GM12878 (cell line): Measurements from ENCODE around the gene DIDO1. TPM values are rescaled to one million over a fixed set of nuclear protein-coding genes. Genes with fewer than 3 reads are reported as not detected.

ENCODE experiments used
- ASH2L ChIP-seq: fragments of 300-600, 200-600 bp; sonication (generic); IDR thresholded peaks from 2 replicates; pipeline ENCODE4 v1.6.1; 2017; ENCODE audit warnings: low read depth, mild to moderate bottlenecking, borderline replicate concordance
- BCL11A ChIP-seq: IDR thresholded peaks from 2 replicates; pipeline ENCODE4 v1.6.1; 2011; ENCODE audit warnings: low read depth, low read length
- BHLHE40 ChIP-seq, 2 experiments: fragments of 450-650 bp in 1 of 2; IDR thresholded peaks; 2 replicates each; pipeline ENCODE4 v1.6.1; 2011 to 2017; ENCODE audit warnings: low read depth in 2 of 2, borderline replicate concordance in 1 of 2, improper control_type of control experiment in 1 of 2, low read length in 1 of 2, mild to moderate bottlenecking in 1 of 2
- BMI1 ChIP-seq: fragments of 450-650 bp; IDR thresholded peaks from 2 replicates; pipeline ENCODE4 v1.6.1; 2016; ENCODE audit warnings: mild to moderate bottlenecking, moderate library complexity, borderline replicate concordance
- CHD2 ChIP-seq: IDR thresholded peaks from 2 replicates; pipeline ENCODE4 v1.6.1; 2011; ENCODE audit warnings: low read depth, low read length, improper control_type of control experiment, borderline replicate concordance
- CTCF ChIP-seq, 3 experiments: IDR thresholded peaks in 2 of 3; conservative IDR thresholded peaks in 1 of 3; 2 replicates each; pipeline ENCODE4 v1.5.1; 2011; ENCODE audit warnings: low read depth in 3 of 3, low read length in 3 of 3, mild to moderate bottlenecking in 3 of 3, control low read depth in 2 of 3, moderate library complexity in 2 of 3, inconsistent platforms in 1 of 3, mixed read lengths in 1 of 3; ENCODE audit not compliant: control insufficient read depth in 2 of 3, insufficient read depth in 1 of 3; ENCODE audit errors: extremely low read depth in 1 of 3
- DPF2 ChIP-seq: fragments of 450-650 bp; IDR thresholded peaks from 2 replicates; pipeline ENCODE4 v1.6.1; 2017; ENCODE audit warnings: mild to moderate bottlenecking
- E4F1 ChIP-seq: fragments of 450-650 bp; IDR thresholded peaks from 2 replicates; pipeline ENCODE4 v1.6.1; 2018; ENCODE audit warnings: borderline replicate concordance, mild to moderate bottlenecking; ENCODE audit not compliant: partially characterized antibody
- ETV6 ChIP-seq, 2 experiments: fragments of 450-650 bp in 1 of 2; IDR thresholded peaks in 1 of 2; conservative IDR thresholded peaks in 1 of 2; 2 replicates each; pipeline ENCODE4 v1.6.1; 2014; ENCODE audit warnings: antibody characterized with exemption in 1 of 2, borderline replicate concordance in 1 of 2, low read depth in 1 of 2, mild to moderate bottlenecking in 1 of 2, moderate library complexity in 1 of 2
- FOS ChIP-seq: IDR thresholded peaks from 3 replicates; pipeline ENCODE4 v1.6.1; 2011; ENCODE audit warnings: borderline replicate concordance; ENCODE audit not compliant: insufficient read length; ENCODE audit errors: extremely low read depth
- HSF1 ChIP-seq: fragments of 150-350 bp; IDR thresholded peaks from 2 replicates; pipeline ENCODE4 v1.6.1; 2014; ENCODE audit warnings: mild to moderate bottlenecking, low read depth, low read length
- KAT2A ChIP-seq: conservative IDR thresholded peaks from 2 replicates; pipeline ENCODE4 v1.6.1; 2011; ENCODE audit warnings: low read depth, low read length; ENCODE audit not compliant: control insufficient read depth
- MTA2 ChIP-seq: fragments of 450-650 bp; IDR thresholded peaks from 2 replicates; pipeline ENCODE4 v1.6.1; 2016; ENCODE audit warnings: low read depth, mild to moderate bottlenecking, moderate library complexity
- MTA3 ChIP-seq: IDR thresholded peaks from 2 replicates; pipeline ENCODE4 v1.6.1; 2012; ENCODE audit warnings: low read length, inconsistent platforms, borderline replicate concordance
- NFYB ChIP-seq: IDR thresholded peaks from 2 replicates; pipeline ENCODE4 v1.6.1; 2011; ENCODE audit warnings: low read depth, mild to moderate bottlenecking, low read length, improper control_type of control experiment, moderate library complexity; ENCODE audit not compliant: insufficient read depth
- RELA ChIP-seq: fragments of 450-650 bp; IDR thresholded peaks from 2 replicates; pipeline ENCODE4 v1.8.0; 2014; ENCODE audit warnings: borderline replicate concordance; ENCODE audit not compliant: partially characterized antibody
- RUNX3 ChIP-seq: IDR thresholded peaks from 2 replicates; pipeline ENCODE4 v1.6.1; 2012; ENCODE audit warnings: low read length, inconsistent platforms
- SRF ChIP-seq, 2 experiments: IDR thresholded peaks; 2 replicates each; pipeline ENCODE4 v1.6.1; 2011; ENCODE audit warnings: low read depth in 2 of 2, low read length in 2 of 2, mild to moderate bottlenecking in 1 of 2, moderate library complexity in 1 of 2
- TAF1 ChIP-seq: IDR thresholded peaks from 2 replicates; pipeline ENCODE4 v1.6.1; 2011; ENCODE audit warnings: mild to moderate bottlenecking, low read depth, low read length, borderline replicate concordance
- USF1 ChIP-seq: IDR thresholded peaks from 2 replicates; pipeline ENCODE4 v1.6.1; 2011; ENCODE audit warnings: borderline replicate concordance, low read depth, mild to moderate bottlenecking, moderate library complexity, mixed read lengths, low read length; ENCODE audit not compliant: insufficient read depth; ENCODE audit errors: extremely low read length
- ZNF274 ChIP-seq: IDR thresholded peaks from one replicate; pipeline ENCODE4 v1.8.0; 2011; ENCODE audit not compliant: insufficient read length, insufficient read depth
- ZSCAN29 ChIP-seq: fragments of 450-650 bp; IDR thresholded peaks from 2 replicates; pipeline ENCODE4 v1.6.1; 2017; ENCODE audit warnings: mild to moderate bottlenecking, moderate library complexity
- polyA plus RNA-seq, 11 experiments: library from polyadenylated mRNA; depleted of rRNA in 4 of 11; unstranded in 6 of 11; stranded (reverse) in 5 of 11; fragments of >200 nt; fragmentation: Nextera tagmentation in 4 of 11; fragmentation: Illumina TruSeq in 1 of 11; extraction: Ambion mirVana in 4 of 11; extraction: Trizol in 1 of 11; gene quantifications; 1 replicate in 1 of 11; 2 replicates in 10 of 11; pipeline versions ENCODE4 v1.2.1 to v1.2.3, GENCODE V29; 2011 to 2016; ENCODE audit warnings: inconsistent platforms in 2 of 11, missing spikeins in 2 of 11, low read depth in 1 of 11
- total RNA-seq, 4 experiments: library from RNA; depleted of rRNA in 3 of 4; stranded (reverse); fragments of >200 nt in 3 of 4; fragmentation: Illumina TruSeq in 1 of 4; extraction: Trizol in 1 of 4; gene quantifications; 2 replicates each; pipeline versions ENCODE4 v1.2.1 to v1.2.3, GENCODE V29; 2013 to 2021

DIDO1 gene
- total and polyA plus RNA-seq, 10 of the 15 experiments (the other 5 are each of a cell fraction or from before 2014, with no cell fraction given), result 5.5 to 56.4 (median 38.4) TPM

GRCh38 chr20:62953839-62954703 lies 27.8 kb upstream of the DIDO1 start (continued):
- TF ChIP-seq E4F1 (no peak), RUNX3 (no peak), ZNF274 (no peak), DPF2 (peak; percentile 75), KAT2A (no peak), CHD2 (peak; percentile 19; the same call in 1 of the 2 replicates), ETV6 (conservative IDR thresholded peaks at IDR 0.05 in 1 of 2, IDR thresholded peaks at IDR 0.05 in 1 of 2; ENCODE audit: borderline replicate concordance in 1 of 2, low read depth in 1 of 2) (no peak; a peak in 1 of 4 replicates), ZSCAN29 (no peak), BCL11A (no peak), SRF (IDR thresholded peaks at IDR 0.05; ENCODE audit: low read depth in 2 of 2, low read length in 2 of 2) (no peak), MTA3 (peak; percentile 42; the same call in 1 of the 2 replicates), ASH2L (no peak), BHLHE40 (IDR thresholded peaks at IDR 0.05; ENCODE audit: borderline replicate concordance in 1 of 2, low read depth in 2 of 2, low read length in 1 of 2) (peak in 1 of 2 experiments; percentile 83; a peak in 3 of 4 replicates), FOS (no peak), CTCF (IDR thresholded peaks at IDR 0.05 in 2 of 3, conservative IDR thresholded peaks at IDR 0.05 in 1 of 3; ENCODE audit: control insufficient read depth in 2 of 3, extremely low read depth in 1 of 3, insufficient read depth in 1 of 3, low read depth in 3 of 3, low read length in 3 of 3) (no peak), BMI1 (no peak), NFYB (0 out of 2 replicates have a peak, but pooled peaks have one; percentile 51), RELA (peak; percentile 43), TAF1 (no peak), MTA2 (no peak; the same call in 1 of the 2 replicates), USF1 (peak; percentile 87), HSF1 (peak; percentile 90)
